GM12891 (cell line): Measurements from ENCODE around the gene KDM7A.
"Not testable (repeated sequence)": the region's sequence is repeated elsewhere in the genome, so short reads cannot be mapped to it uniquely, and the experiment has no call there.

Experiments
- POLR2AphosphoS5 ChIP-seq: IDR thresholded peaks from 2 replicates; pipeline ENCODE4 v1.6.1; 2011; ENCODE audit warnings: low read depth, low read length, control low read depth
- TAF1 ChIP-seq: IDR thresholded peaks from 2 replicates; pipeline ENCODE4 v1.6.1; 2011; ENCODE audit warnings: low read depth, low read length, control low read depth

DNA sequence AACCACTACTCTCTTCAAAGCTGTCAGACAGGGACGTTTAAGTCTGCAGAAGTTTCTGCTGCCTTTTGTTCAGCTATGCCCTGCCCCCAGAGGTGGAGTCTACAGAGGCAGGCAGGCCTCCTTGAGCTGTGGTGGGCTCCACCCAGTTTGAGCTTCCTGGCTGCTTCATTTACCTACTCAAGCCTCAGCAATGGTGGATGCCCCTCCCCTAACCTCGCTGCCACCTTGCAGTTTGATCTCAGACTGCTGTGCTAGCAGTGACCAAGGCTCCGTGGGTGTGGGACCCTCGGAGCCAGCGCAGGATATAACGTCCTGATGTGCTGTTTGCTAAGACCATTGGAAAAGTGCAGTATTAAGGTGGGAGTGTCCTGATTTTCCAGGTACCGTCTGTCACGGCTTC lies 68.0 kb downstream of the KDM7A start:
- not testable (repeated sequence) for TF ChIP-seq POLR2AphosphoS5, TAF1
